HG02885 (cell line): ENCODE data around the gene ARMC9.

Experiments used
- ATAC-seq: cut with Tn5 transposase; IDR thresholded peaks from one replicate; pipeline ENCODE4 v1.9.1; 2021; ENCODE audit warnings: mild to moderate bottlenecking; ENCODE audit not compliant: unreplicated experiment, poor library complexity

The ARMC9 gene

GRCh38 chr2:231357048-231357447 lies 158.6 kb downstream of the ARMC9 start:
- ATAC-seq: no peak

GRCh38 chr2:231357931-231358330 lies 159.5 kb downstream of the ARMC9 start:
- no peak for ATAC-seq

- no peak for ATAC-seq
Measured at GRCh38 chr2:231359441-231359840, 161.0 kb downstream of the ARMC9 start.

- ATAC-seq: no peak
Measured at GRCh38 chr2:231359948-231360347, 161.5 kb downstream of the ARMC9 start.

GRCh38 chr2:231360401-231360800 lies 162.0 kb downstream of the ARMC9 start:
- no peak for ATAC-seq

GRCh38 chr2:231360881-231361371 lies 162.5 kb downstream of the ARMC9 start:
- no peak for ATAC-seq

GRCh38 chr2:231361701-231362554 lies 163.5 kb downstream of the ARMC9 start:
- ATAC-seq: peak; percentile 89

GRCh38 chr2:231362555-231363184 lies 164.2 kb downstream of the ARMC9 start:
- peak; percentile 10 for ATAC-seq

GRCh38 chr2:231364061-231364460 lies 165.6 kb downstream of the ARMC9 start:
- ATAC-seq: no peak

GRCh38 chr2:231364961-231365810 lies 166.8 kb downstream of the ARMC9 start:
- ATAC-seq: no peak

- ATAC-seq: no peak
Measured at GRCh38 chr2:231367178-231367577, 168.7 kb downstream of the ARMC9 start.

- no peak for ATAC-seq
Measured at GRCh38 chr2:231369580-231370428, 171.4 kb downstream of the ARMC9 start.

- no peak for ATAC-seq
Measured at GRCh38 chr2:231370429-231370748, 172.0 kb downstream of the ARMC9 start.

GRCh38 chr2:231370749-231371429 lies 172.5 kb downstream of the ARMC9 start:
- ATAC-seq: no peak

- ATAC-seq: no peak
Measured at GRCh38 chr2:231371430-231372054, 173.1 kb downstream of the ARMC9 start.

- no peak for ATAC-seq
Measured at GRCh38 chr2:231372326-231372725, 173.9 kb downstream of the ARMC9 start.

- ATAC-seq: no peak
Measured at GRCh38 chr2:231373184-231373583, 174.8 kb downstream of the ARMC9 start.

GRCh38 chr2:231373786-231374349 lies 175.4 kb downstream of the ARMC9 start:
- ATAC-seq: no peak

GRCh38 chr2:231374771-231375170 lies 176.3 kb downstream of the ARMC9 start:
- ATAC-seq: no peak
